Endothelial cell of umbilical vein (primary cell): ENCODE measurements around the gene CARD9. TPM values are rescaled to one million over a fixed set of nuclear protein-coding genes. Genes with fewer than 3 reads are reported as not detected.
"Not testable (repeated sequence)": the region's sequence is repeated elsewhere in the genome, so short reads cannot be mapped to it uniquely, and the experiment has no call there.

ENCODE experiments used
- BruUV-seq: library from RNA; stranded (reverse); fragments of 400-500 nt; replicated peaks from 2 replicates; lab custom pipeline; 2021; lab: Mats Ljungman, UMichigan
- CTCF ChIA-PET: fragments of 300-600, 350-600 bp; sonication (Branson Sonifier 250); formaldehyde crosslinking; loops from one replicate; lab custom pipeline; 2021; ENCODE audit warnings: antibody characterized with exemption, inconsistent platforms; lab: Charles Lee
- POLR2A ChIA-PET: fragments of 300-600, 350-600 bp; sonication (Branson Sonifier 250); formaldehyde crosslinking; loops from one replicate; lab custom pipeline; 2021; ENCODE audit warnings: antibody characterized with exemption, inconsistent platforms; lab: Charles Lee
- DNase-seq: peaks from one replicate; pipeline ENCODE4 v3.0.0-alpha.2; 2011; ENCODE audit warnings: low read depth, low spot score
- FAIRE-seq: peaks from 2 replicates; lab custom pipeline; 2011; peaks lifted over from hg19 to GRCh38; lab: Jason Lieb, UNC
- H2AFZ ChIP-seq: 2 replicates; pipeline ENCODE4 v1.6.0; 2012; ENCODE audit warnings: low read depth, low read length, control low read depth, inconsistent platforms
- H3K27ac ChIP-seq: 2 replicates; pipeline ENCODE4 v1.5.1; 2011; ENCODE audit warnings: low read depth, mild to moderate bottlenecking, control low read depth, low read length, moderate library complexity; ENCODE audit not compliant: insufficient read depth
- H3K27me3 ChIP-seq, 2 experiments: 2 replicates each; pipeline versions ENCODE4 v1.6.0 to v1.6.1; 2011; ENCODE audit warnings: low read length in 2 of 2, mixed read lengths in 1 of 2; ENCODE audit not compliant: control insufficient read depth in 2 of 2, insufficient read depth in 2 of 2
- H3K36me3 ChIP-seq, 2 experiments: 2 replicates in 1 of 2; 3 replicates in 1 of 2; pipeline ENCODE4 v1.5.1; 2011; ENCODE audit warnings: low read length in 2 of 2, mild to moderate bottlenecking in 1 of 2, moderate library complexity in 1 of 2; ENCODE audit not compliant: control insufficient read depth in 2 of 2, insufficient read depth in 2 of 2; ENCODE audit errors: extremely low read depth in 1 of 2
- H3K4me1 ChIP-seq: 3 replicates; pipeline ENCODE4 v1.5.1; 2011; ENCODE audit warnings: mild to moderate bottlenecking, low read length; ENCODE audit not compliant: control insufficient read depth, insufficient read depth; ENCODE audit errors: extremely low read depth
- H3K4me2 ChIP-seq: 2 replicates; pipeline ENCODE4 v1.6.1; 2011; ENCODE audit warnings: low read length, control low read depth, mixed read lengths; ENCODE audit not compliant: insufficient read depth
- H3K4me3 ChIP-seq, 3 experiments: fragments of 200-600 bp in 1 of 3; sonication (generic), shearing (Covaris generic) in 1 of 3; replicated peaks in 1 of 3; 2 replicates each; pipeline ENCODE4 v1.5.1; 2011 to 2016; ENCODE audit warnings: control low read depth in 3 of 3, low read length in 3 of 3, mild to moderate bottlenecking in 2 of 3, inconsistent platforms in 1 of 3, low read depth in 1 of 3, moderate library complexity in 1 of 3; ENCODE audit not compliant: insufficient read depth in 1 of 3
- H3K79me2 ChIP-seq: 2 replicates; pipeline ENCODE4 v1.6.0; 2012; ENCODE audit warnings: low read length, inconsistent platforms; ENCODE audit not compliant: control insufficient read depth, insufficient read depth
- H3K9ac ChIP-seq: replicated peaks from 2 replicates; pipeline ENCODE3; 2011; ENCODE audit warnings: low read length, control low read depth; ENCODE audit not compliant: insufficient read depth; ENCODE audit errors: extremely low read depth
- H3K9me1 ChIP-seq: replicated peaks from 3 replicates; pipeline ENCODE4 v1.6.0; 2011; ENCODE audit warnings: mild to moderate bottlenecking, low read length; ENCODE audit not compliant: control insufficient read depth, insufficient read depth; ENCODE audit errors: extremely low read depth
- H3K9me3 ChIP-seq: replicated peaks from 2 replicates; pipeline ENCODE4 v1.5.1; 2012; ENCODE audit warnings: low read length, inconsistent platforms; ENCODE audit not compliant: control insufficient read depth, insufficient read depth
- H4K20me1 ChIP-seq: replicated peaks from 2 replicates; pipeline ENCODE3; 2011; ENCODE audit warnings: mild to moderate bottlenecking, low read length; ENCODE audit not compliant: control insufficient read depth, insufficient read depth; ENCODE audit errors: extremely low read depth
- EZH2 ChIP-seq: IDR thresholded peaks from 2 replicates; pipeline ENCODE4 v1.6.1; 2012; ENCODE audit warnings: borderline replicate concordance, low read depth, mild to moderate bottlenecking, moderate library complexity, low read length, inconsistent platforms; ENCODE audit not compliant: severe bottlenecking
- FOS ChIP-seq: IDR thresholded peaks from 2 replicates; pipeline ENCODE4 v1.6.1; 2011; ENCODE audit warnings: mild to moderate bottlenecking, low read length, moderate library complexity, borderline replicate concordance; ENCODE audit not compliant: insufficient read depth
- JUN ChIP-seq: IDR thresholded peaks from 2 replicates; pipeline ENCODE4 v1.6.1; 2011; ENCODE audit warnings: borderline replicate concordance, low read depth; ENCODE audit not compliant: insufficient read length, insufficient read depth
- MAX ChIP-seq: IDR thresholded peaks from 2 replicates; pipeline ENCODE4 v1.6.1; 2011; ENCODE audit not compliant: insufficient read depth, insufficient read length
- MYC ChIP-seq: IDR thresholded peaks from one replicate; pipeline ENCODE4 v1.6.1; 2011; ENCODE audit warnings: mild to moderate bottlenecking, low read depth, low read length
- POLR2A ChIP-seq: IDR thresholded peaks from 2 replicates; pipeline ENCODE4 v1.6.1; 2012; ENCODE audit warnings: low read depth, mild to moderate bottlenecking, control low read depth, low read length
- POLR2AphosphoS5 ChIP-seq: IDR thresholded peaks from 2 replicates; pipeline ENCODE4 v1.6.1; 2012; ENCODE audit warnings: low read depth, mild to moderate bottlenecking, control low read depth, low read length, moderate library complexity; ENCODE audit not compliant: insufficient read depth
- dilution Hi-C: fragments of 300-500 bp; cut with MboI; formaldehyde crosslinking; loops from one replicate; pipeline ENCODE4 v1.15.0; 2019; ENCODE audit warnings: low sequenced_read_pairs; ENCODE audit not compliant: extremely low pct_ligation_motif_present
- intact Hi-C: fragments of 100-400 bp; cut with micrococcal nuclease; formaldehyde crosslinking; loops from one replicate; pipeline ENCODE4 v1.10.0; 2022
- polyA plus RNA-seq, 4 experiments: library from polyadenylated mRNA; depleted of rRNA in 3 of 4; stranded (reverse) in 3 of 4; unstranded in 1 of 4; fragments of >200 nt; gene quantifications; 2 replicates each; pipeline versions ENCODE4 v1.2.1 to v1.2.3, GENCODE V29; 2011 to 2012; ENCODE audit warnings: missing spikeins in 1 of 4
- total RNA-seq: library from RNA; stranded (reverse); gene quantifications from 2 replicates; pipeline ENCODE4 v1.2.3, GENCODE V29; 2021

The CARD9 gene
- total and polyA plus RNA-seq, 2 donors (not counting 3 experiments of a cell fraction or from before 2014, with no cell fraction given): 0.22 to 0.71 TPM

- FAIRE-seq: peak; percentile 38
- intact Hi-C loops: loop anchor here (1.0 to 2.0 kb wide), 2 partner anchors 10 to 29 kb away; partner anchors contain the start of genes INPP5E and SNAPC4
- TF ChIP-seq MAX (peak; percentile 72), MYC (peak; percentile 66), POLR2AphosphoS5 (no peak)
- peak overlapping the region; percentile 57 for H3K27ac ChIP-seq
- TSS peak; percentile 63 for BruUV-seq
- H2AFZ ChIP-seq: peak overlapping the region; percentile 6
- no peaks in the 10 kb centered on the region for H3K9me1 ChIP-seq
- H3K4me3 ChIP-seq: peak overlapping the region; percentile 3 to 78 (median 46)
- peaks cover 20% of the 10 kb centered on the region for H3K4me1 ChIP-seq
- ChIA-PET CTCF (interaction anchor here (0.8 to 1.5 kb wide), 7 partner anchors 9 to 97 kb away, joined by 3 to 12 read pairs (median 3); partner anchors contain the start of gene INPP5E), POLR2A (no interaction called here)
- H3K4me2 ChIP-seq: peak overlapping the region; percentile 23
- no peaks in the 10 kb centered on the region for H3K27me3 ChIP-seq
- H3K79me2 ChIP-seq: peaks cover 43% of the 10 kb centered on the region
- H3K9ac ChIP-seq: peak overlapping the region; percentile 41
- dilution Hi-C loops: no loop called here
- no peaks in the 10 kb centered on the region for H4K20me1 ChIP-seq
- H3K36me3 ChIP-seq: peaks cover 6 to 28% of the 10 kb centered on the region in 2 experiments
- H3K9me3 ChIP-seq: no peaks in the 10 kb centered on the region
- DNase-seq: peak; percentile 44
Measured at GRCh38 chr9:136409557-136410455, 36.3 kb upstream of the CARD9 start.

- dilution Hi-C loops: no loop called here
- Histone ChIP-seq H3K27me3 (no peaks in the 10 kb centered on the region), H4K20me1 (no peaks in the 10 kb centered on the region), H3K79me2 (peaks cover 38% of the 10 kb centered on the region), H3K27ac (no peak overlapping the region), H3K9me3 (no peaks in the 10 kb centered on the region), H3K4me1 (peaks cover 20% of the 10 kb centered on the region), H3K4me3 (no peak overlapping the region), H3K9ac (no peak overlapping the region), H2AFZ (no peak overlapping the region), H3K36me3 (peaks cover 0 to 22% of the 10 kb centered on the region in 2 experiments), H3K9me1 (no peaks in the 10 kb centered on the region), H3K4me2 (no peak overlapping the region)
- no TSS peak for BruUV-seq
- TF ChIP-seq MAX: no peak
- TF ChIP-seq EZH2: no peak
- TF ChIP-seq FOS: no peak
- no peak for TF ChIP-seq POLR2A
- TF ChIP-seq JUN: no peak
- no peak for TF ChIP-seq POLR2AphosphoS5
- ChIA-PET POLR2A (no interaction called here), CTCF (no interaction called here)
- no peak for DNase-seq
- FAIRE-seq: no peak
- intact Hi-C loops: no loop called here
Measured at GRCh38 chr9:136407911-136408310, 34.4 kb upstream of the CARD9 start.

GRCh38 chr9:136407061-136407460 is 33.6 kb upstream of the CARD9 start:
- H3K9me3 ChIP-seq, intact Hi-C loops, H3K27ac ChIP-seq, H3K27me3 ChIP-seq, H4K20me1 ChIP-seq, H3K9ac ChIP-seq, CTCF ChIA-PET, FAIRE-seq, H2AFZ ChIP-seq, H3K4me3 ChIP-seq, dilution Hi-C loops, H3K4me2 ChIP-seq, POLR2A ChIA-PET, H3K9me1 ChIP-seq, BruUV-seq, DNase-seq: not testable (repeated sequence)
- H3K36me3 ChIP-seq: peaks cover 0 to 19% of the 10 kb centered on the region in 2 experiments
- peaks cover 20% of the 10 kb centered on the region for H3K4me1 ChIP-seq
- peaks cover 31% of the 10 kb centered on the region for H3K79me2 ChIP-seq
